Mucosa of gallbladder (tissue), 1 donor: ENCODE results near the gene EPHB1. TPM values are rescaled to one million over a fixed set of nuclear protein-coding genes. Genes with fewer than 3 reads are reported as not detected.
"Not testable (repeated sequence)": the region's sequence is repeated elsewhere in the genome, so short reads cannot be mapped to it uniquely, and the experiment has no call there.

Experiments used
- DNase-seq: peaks from one replicate; pipeline ENCODE4 v3.0.0-alpha.2; 2020; ENCODE audit warnings: low spot score
- total RNA-seq: library from RNA; stranded (reverse); gene quantifications from one replicate; pipeline ENCODE4 v1.2.1, GENCODE V29; 2021
- donor health status: DM: no; HTN: no; CAD: no.

Gene EPHB1
- total RNA-seq, 1 donor from 2014 or later, result 2.0 TPM

- DNase-seq, result not testable (repeated sequence)
Observed at GRCh38 chr3:135005616-135006015, 210.6 kb downstream of the EPHB1 start.

- DNase-seq, result no peak
Observed at GRCh38 chr3:135007607-135008006, 212.5 kb downstream of the EPHB1 start.

GRCh38 chr3:135008326-135008725 is 213.3 kb downstream of the EPHB1 start:
- no peak for DNase-seq

- DNase-seq, result no peak
Observed at GRCh38 chr3:135009014-135009413, 214.0 kb downstream of the EPHB1 start.

GRCh38 chr3:135012101-135012500 is 217.0 kb downstream of the EPHB1 start:
- DNase-seq, result no peak

- no peak for DNase-seq
Observed at GRCh38 chr3:135013206-135013605, 218.1 kb downstream of the EPHB1 start.

GRCh38 chr3:135014566-135014965 is 219.5 kb downstream of the EPHB1 start:
- no peak for DNase-seq

GRCh38 chr3:135017003-135017893 is 222.2 kb downstream of the EPHB1 start:
- DNase-seq, result no peak

GRCh38 chr3:135018149-135018923 is 223.3 kb downstream of the EPHB1 start:
- DNase-seq, result no peak

- no peak for DNase-seq
Observed at GRCh38 chr3:135020181-135020580, 225.1 kb downstream of the EPHB1 start.

- no peak for DNase-seq
Observed at GRCh38 chr3:135023996-135024658, 229.1 kb downstream of the EPHB1 start.

- not testable (repeated sequence) for DNase-seq
Observed at GRCh38 chr3:135030768-135031615, 235.9 kb downstream of the EPHB1 start.

GRCh38 chr3:135033737-135034136 is 238.7 kb downstream of the EPHB1 start:
- no peak for DNase-seq

GRCh38 chr3:135034291-135034768 is 239.3 kb downstream of the EPHB1 start:
- DNase-seq, result no peak

- DNase-seq, result no peak
Observed at GRCh38 chr3:135034891-135035440, 239.9 kb downstream of the EPHB1 start.

- no peak for DNase-seq
Observed at GRCh38 chr3:135038186-135038585, 243.1 kb downstream of the EPHB1 start.

GRCh38 chr3:135039536-135039935 is 244.5 kb downstream of the EPHB1 start:
- DNase-seq, result not testable (repeated sequence)

- DNase-seq, result no peak
Observed at GRCh38 chr3:135040321-135041240, 245.5 kb downstream of the EPHB1 start.

GRCh38 chr3:135041601-135042000 is 246.5 kb downstream of the EPHB1 start:
- no peak for DNase-seq

- DNase-seq, result no peak
Observed at GRCh38 chr3:135047061-135047460, 252.0 kb downstream of the EPHB1 start.
